ENCODE data around the gene CATSPER4. TPM values are rescaled to one million over a fixed set of nuclear protein-coding genes. Genes with fewer than 3 reads are reported as not detected.
"Not testable (repeated sequence)": the region's sequence is repeated elsewhere in the genome, so short reads cannot be mapped to it uniquely, and the experiment has no call there.

The CATSPER4 gene
- total RNA-seq, 1 donor from 2014 or later: not detected

DNA sequence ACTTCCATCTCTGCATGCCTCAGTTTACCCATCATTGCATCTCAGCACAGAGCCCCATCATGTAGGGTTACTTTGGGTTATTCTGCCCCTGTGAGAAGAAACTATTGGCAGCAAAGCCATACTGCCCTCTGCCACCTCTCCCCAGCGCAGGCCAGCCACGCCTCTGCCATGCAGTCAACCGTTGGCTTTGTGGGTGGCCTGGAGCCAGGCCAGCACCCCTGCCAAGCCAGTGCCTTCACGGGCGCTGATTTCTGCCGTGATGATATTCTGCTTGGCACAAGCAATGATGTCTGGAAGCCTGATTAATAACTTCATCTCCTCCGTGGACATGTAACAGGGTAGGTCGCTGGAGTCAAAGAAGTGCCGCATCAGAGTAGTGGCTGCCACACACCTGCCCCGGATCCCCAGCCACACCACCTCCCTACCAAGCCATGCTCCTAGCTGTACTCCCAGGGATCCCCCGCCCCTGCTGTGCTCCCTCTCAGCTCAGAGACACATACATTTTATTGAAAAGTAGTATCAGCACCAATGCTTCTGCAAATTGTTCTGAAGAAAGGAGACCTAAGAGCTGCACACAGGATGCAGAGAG lies 28.6 kb downstream of the CATSPER4 start:
- Mint-ChIP-seq H3K4me1 (ENCODE audit: low read depth) (no peaks in the 10 kb centered on the region), H3K27ac (no peak overlapping the region), H3K27me3 (ENCODE audit: insufficient read depth) (peaks cover 5% of the 10 kb centered on the region), H3K36me3 (ENCODE audit: low read depth) (no peaks in the 10 kb centered on the region), H3K4me3 (no peak overlapping the region), H3K9me3 (no peaks in the 10 kb centered on the region)
- intact Hi-C loops (cut with micrococcal nuclease): no loop called here
- DNase-seq (ENCODE audit: low spot score): no peak

DNA sequence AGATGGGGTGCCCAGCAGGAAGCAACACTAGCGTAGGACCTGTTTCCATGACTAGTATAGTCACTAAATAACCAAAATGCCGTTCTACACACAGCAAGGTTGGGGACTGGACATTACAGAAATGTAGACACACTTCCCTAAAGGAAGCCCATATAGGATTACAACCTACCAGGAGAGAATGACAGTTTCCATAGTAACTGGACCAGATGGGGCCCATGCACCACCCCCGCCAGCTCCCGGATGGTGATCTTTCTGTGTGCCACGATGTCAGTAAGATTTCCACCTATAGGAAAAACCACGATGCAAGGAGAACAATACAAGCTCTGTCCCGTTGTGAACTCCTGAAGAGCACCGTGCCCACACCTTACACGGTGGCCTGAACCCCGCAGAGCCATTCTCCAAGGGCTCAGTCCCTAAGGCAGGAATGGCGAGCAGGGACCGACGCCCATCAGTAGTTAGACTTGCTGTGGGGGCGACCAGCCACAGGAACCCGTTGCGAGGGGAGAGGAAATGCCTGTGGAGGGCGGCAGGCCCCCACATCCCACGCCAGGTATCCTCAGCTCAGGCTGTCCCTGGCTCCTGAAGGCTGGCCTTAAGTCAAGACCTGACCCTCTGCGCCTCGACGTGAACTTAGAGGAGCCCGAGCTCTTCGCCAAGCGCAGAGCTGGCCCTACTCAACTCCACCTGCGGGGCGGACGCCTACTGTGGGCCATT lies 30.0 kb downstream of the CATSPER4 start:
- Mint-ChIP-seq H3K4me3 (no peak overlapping the region), H3K27me3 (ENCODE audit: insufficient read depth) (peaks cover 7% of the 10 kb centered on the region)

DNA sequence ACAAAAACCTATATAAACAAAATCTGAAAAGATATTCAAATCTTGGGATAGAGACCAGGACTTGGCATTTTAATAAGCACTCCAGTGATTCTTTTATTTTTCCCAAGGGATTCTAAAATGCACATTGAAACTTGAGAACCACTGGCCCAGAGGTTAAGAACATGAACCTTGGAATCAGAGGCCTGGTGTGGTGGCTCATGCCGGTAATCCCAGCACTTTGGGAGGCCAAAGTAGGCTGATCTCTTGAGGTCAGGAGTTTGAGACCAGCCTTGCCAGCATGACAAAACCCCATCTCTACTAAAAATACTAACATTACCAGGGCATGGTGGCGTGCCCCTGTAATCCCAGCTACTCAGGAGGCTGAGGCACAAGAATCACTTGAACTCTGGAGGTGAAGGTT lies 30.7 kb downstream of the CATSPER4 start:
- H3K4me1 Mint-ChIP-seq (ENCODE audit: low read depth): peaks cover 7% of the 10 kb centered on the region
- no peak for DNase-seq (ENCODE audit: low spot score)
- intact Hi-C loops (cut with micrococcal nuclease): no loop called here
- no peaks in the 10 kb centered on the region for H3K9me3 Mint-ChIP-seq
- H3K4me3 Mint-ChIP-seq: no peak overlapping the region
- H3K27me3 Mint-ChIP-seq (ENCODE audit: insufficient read depth): peaks cover 13% of the 10 kb centered on the region
- H3K36me3 Mint-ChIP-seq (ENCODE audit: low read depth): no peaks in the 10 kb centered on the region
- H3K27ac Mint-ChIP-seq: no peak overlapping the region

More for the DNA sequence above, 30.0 kb downstream of the CATSPER4 start:
- Mint-ChIP-seq H3K9me3 (no peaks in the 10 kb centered on the region), H3K4me1 (ENCODE audit: low read depth) (no peaks in the 10 kb centered on the region), H3K36me3 (ENCODE audit: low read depth) (no peaks in the 10 kb centered on the region), H3K27ac (no peak overlapping the region)
- intact Hi-C loops (cut with micrococcal nuclease): no loop called here
- no peak for DNase-seq (ENCODE audit: low spot score)

DNA sequence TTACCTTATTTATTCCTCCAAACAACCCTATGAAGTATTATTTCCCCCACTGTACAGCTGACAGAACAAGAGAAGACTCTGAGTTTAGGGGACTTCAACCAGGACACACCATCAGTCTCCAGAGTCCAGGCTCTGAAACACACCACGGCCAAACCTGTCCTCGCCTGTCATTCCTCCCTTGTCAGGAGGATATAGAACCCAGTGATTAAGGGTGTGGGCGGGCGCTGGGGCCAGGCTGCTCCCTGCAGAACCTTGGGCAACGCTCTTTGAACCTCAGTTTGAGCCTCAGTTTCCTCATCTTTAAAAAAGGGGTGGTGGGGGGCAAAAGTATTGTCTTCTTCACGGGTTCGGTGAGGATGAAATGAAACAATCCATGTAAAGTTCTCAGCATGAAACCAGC lies 34.2 kb downstream of the CATSPER4 start:
- H3K9me3 Mint-ChIP-seq: no peaks in the 10 kb centered on the region
- no peaks in the 10 kb centered on the region for H3K36me3 Mint-ChIP-seq (ENCODE audit: low read depth)
- peaks cover 26% of the 10 kb centered on the region for H3K27me3 Mint-ChIP-seq (ENCODE audit: insufficient read depth)
- H3K27ac Mint-ChIP-seq: no peak overlapping the region
- intact Hi-C loops (cut with micrococcal nuclease): loop anchor here (1.0 kb wide), 1 partner anchor 10 kb away; the partner anchor contains the start of gene CEP85
- no peak overlapping the region for H3K4me3 Mint-ChIP-seq
- peaks cover 7% of the 10 kb centered on the region for H3K4me1 Mint-ChIP-seq (ENCODE audit: low read depth)
- no peak for DNase-seq (ENCODE audit: low spot score)

DNA sequence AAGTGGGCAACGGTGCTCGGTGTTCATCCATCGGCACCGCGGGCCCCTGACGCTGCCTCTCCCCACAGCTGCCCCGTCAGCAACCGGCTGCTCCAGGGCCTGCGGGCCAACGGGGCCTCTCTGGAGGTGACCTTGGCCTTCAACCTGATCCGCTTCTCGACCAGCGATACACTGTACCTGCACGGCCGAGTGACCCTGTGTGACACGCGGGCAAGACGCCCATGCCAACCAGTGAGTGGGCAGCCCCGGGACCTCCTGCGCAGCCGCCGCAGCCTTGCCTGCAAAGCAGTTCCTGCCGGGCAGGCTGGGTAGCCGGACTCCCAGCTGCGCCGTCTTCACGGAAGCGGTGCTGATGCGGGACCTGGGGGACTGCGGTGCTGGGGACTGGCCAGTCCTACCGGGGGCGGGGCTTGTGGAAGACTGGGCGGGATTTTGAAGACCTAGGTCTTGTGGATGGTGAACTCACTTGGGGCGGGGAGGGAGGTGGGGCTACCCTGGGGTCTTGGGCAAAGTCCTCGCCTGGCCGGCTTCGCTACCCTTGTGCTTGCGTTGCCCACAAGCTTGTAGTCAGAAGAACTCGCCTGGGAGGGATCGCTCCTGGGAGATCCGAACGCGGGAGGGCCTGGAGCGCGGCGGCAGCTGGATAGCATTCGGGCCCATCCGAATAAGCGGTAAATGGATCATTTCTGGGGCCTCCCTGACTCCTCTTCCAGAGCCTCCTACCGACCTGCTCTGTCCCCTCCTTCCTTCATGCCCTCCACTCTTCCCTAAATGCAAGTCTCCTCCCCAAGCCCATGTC lies 34.8 kb downstream of the CATSPER4 start:
- peak overlapping the region; percentile 1 for H3K27ac Mint-ChIP-seq
- peaks cover 26% of the 10 kb centered on the region for H3K27me3 Mint-ChIP-seq (ENCODE audit: insufficient read depth)
- peaks cover 7% of the 10 kb centered on the region for H3K4me1 Mint-ChIP-seq (ENCODE audit: low read depth)
- H3K36me3 Mint-ChIP-seq (ENCODE audit: low read depth): no peaks in the 10 kb centered on the region
- peak; percentile 28 for DNase-seq (ENCODE audit: low spot score)
- no peaks in the 10 kb centered on the region for H3K9me3 Mint-ChIP-seq
- intact Hi-C loops (cut with micrococcal nuclease): loop anchor here (1.0 kb wide), 1 partner anchor 9 kb away; the partner anchor contains the start of gene CEP85
- peak overlapping the region; percentile 61 for H3K4me3 Mint-ChIP-seq

DNA sequence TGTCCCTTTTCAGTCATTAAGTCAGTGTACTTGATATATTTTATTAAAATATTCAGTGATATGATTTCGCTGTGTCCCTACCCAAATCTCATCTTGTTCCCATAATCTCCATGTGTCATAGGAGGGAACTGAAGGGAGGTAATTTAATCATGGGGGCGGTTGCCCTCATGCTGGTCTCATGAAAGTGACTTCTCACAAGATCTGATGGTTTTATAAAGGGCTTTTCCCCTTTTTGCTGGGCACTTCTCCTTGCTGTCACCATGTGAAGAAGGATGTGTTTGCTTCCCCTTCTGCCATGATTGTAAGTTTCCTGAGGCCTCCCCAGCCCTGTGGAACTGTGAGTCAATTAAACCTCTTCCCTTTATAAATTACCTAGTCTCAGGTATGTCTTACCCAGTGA lies 40.3 kb downstream of the CATSPER4 start:
- not testable (repeated sequence) for DNase-seq (ENCODE audit: low spot score); H3K27ac Mint-ChIP-seq; H3K9me3 Mint-ChIP-seq; H3K36me3 Mint-ChIP-seq (ENCODE audit: low read depth); H3K4me3 Mint-ChIP-seq
- Mint-ChIP-seq H3K27me3 (ENCODE audit: insufficient read depth) (peaks cover 20% of the 10 kb centered on the region), H3K4me1 (ENCODE audit: low read depth) (peaks cover 24% of the 10 kb centered on the region)
- intact Hi-C loops (cut with micrococcal nuclease): loop anchor here (5.0 kb wide), 2 partner anchors 38 to 762 kb away; partner anchors contain the start of genes CATSPER4 and TRNP1

DNA sequence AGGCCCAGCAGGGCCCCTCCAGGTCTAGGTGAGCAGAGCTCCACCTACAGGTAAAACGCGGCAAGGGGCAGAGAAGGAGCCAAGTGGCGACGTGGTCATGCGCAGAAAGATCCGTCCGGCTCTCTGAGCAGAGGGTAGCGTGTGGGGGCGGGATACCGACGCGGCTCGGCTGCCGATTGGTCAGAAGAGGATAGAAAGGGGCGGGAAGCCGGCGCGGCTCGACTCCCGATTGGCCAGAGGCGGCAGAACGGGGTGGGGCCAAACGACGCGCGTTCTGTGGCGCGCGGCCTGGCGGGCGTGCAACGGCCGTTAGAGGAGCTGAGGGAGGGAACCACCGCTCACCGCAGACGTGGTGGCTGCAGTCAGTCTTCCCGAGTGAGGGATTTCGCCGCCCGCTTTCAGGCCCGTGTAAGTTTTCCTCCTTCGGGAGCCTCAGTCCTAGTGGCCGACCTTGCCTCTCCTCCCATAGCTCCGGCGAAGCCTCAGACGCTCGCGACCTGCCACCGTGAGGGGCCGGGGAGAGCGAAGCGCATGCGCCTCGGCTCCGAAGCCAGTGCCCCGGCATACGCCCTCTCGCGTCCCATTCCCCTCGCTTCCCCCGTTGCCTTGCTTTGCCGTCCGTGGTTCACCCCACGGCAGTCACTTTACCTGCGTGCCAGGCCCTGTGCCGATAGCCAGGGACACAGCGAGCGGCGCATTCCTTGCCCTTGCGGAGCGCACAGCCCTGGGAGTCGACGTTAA lies 43.7 kb downstream of the CATSPER4 start, which contains the start of gene CEP85:
TSS of gene CEP85 (plus strand) at position 298 of the 741 bp plus-strand sequence. CDS start 5,584 bp downstream, outside the sequence.
- intact Hi-C loops (cut with micrococcal nuclease): loop anchor here (1.0 to 5.0 kb wide), 13 partner anchors 9 to 758 kb away; partner anchors contain the start of genes CATSPER4, DHDDS, HMGN2 and PDIK1L
- Mint-ChIP-seq H3K27me3 (ENCODE audit: insufficient read depth) (peaks cover 4% of the 10 kb centered on the region), H3K36me3 (ENCODE audit: low read depth) (peaks cover 16% of the 10 kb centered on the region), H3K9me3 (no peaks in the 10 kb centered on the region), H3K4me3 (peak within 1 kb of the TSS; percentile 100), H3K4me1 (ENCODE audit: low read depth) (peaks cover 43% of the 10 kb centered on the region), H3K27ac (peak within 1 kb of the TSS; percentile 96)
- DNase-seq (ENCODE audit: low spot score): peak; percentile 98

DNA sequence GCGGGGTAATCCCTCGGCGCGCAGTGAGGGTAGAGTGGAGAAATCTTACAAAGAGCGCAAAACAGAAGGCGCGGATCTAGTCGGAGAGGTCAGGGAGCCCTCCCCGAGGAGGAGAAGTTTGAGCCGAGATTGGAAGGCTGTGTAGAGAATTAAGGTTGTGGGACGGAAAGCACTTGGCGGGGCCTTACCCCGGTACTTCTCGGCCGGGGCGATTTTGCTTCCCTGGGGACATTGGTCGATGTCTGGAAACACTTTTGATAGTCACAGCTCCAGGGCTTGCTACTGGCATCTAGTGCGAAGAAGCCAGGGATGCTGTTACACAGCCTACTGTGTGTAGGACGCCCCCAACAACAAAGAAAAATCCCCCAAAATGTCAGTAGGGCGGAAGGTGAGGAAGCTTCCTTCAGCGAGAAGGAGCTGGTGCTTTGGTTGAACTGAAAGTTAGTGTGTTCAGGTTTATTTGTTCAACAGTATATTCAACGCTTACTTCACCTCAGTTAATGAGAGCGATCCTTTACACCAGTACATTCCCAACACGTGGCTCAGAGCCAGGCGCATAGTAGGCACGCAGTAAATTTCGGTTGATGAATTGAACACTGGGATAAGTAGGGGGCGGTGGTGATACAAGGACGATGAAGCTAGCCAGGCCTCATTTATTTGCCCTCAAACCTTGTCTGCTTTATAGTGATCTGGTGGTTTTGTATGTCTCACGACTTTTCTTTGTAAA lies 44.4 kb downstream of the CATSPER4 start:
- Mint-ChIP-seq H3K4me3 (peak overlapping the region; percentile 100), H3K4me1 (ENCODE audit: low read depth) (peaks cover 43% of the 10 kb centered on the region), H3K27me3 (ENCODE audit: insufficient read depth) (peaks cover 4% of the 10 kb centered on the region), H3K36me3 (ENCODE audit: low read depth) (peaks cover 20% of the 10 kb centered on the region), H3K9me3 (no peaks in the 10 kb centered on the region), H3K27ac (peak overlapping the region; percentile 96)
- DNase-seq (ENCODE audit: low spot score): no peak
- intact Hi-C loops (cut with micrococcal nuclease): loop anchor here (1.0 to 5.0 kb wide), 13 partner anchors 10 to 757 kb away; partner anchors contain the start of genes CATSPER4, DHDDS, HMGN2 and PDIK1L

DNA sequence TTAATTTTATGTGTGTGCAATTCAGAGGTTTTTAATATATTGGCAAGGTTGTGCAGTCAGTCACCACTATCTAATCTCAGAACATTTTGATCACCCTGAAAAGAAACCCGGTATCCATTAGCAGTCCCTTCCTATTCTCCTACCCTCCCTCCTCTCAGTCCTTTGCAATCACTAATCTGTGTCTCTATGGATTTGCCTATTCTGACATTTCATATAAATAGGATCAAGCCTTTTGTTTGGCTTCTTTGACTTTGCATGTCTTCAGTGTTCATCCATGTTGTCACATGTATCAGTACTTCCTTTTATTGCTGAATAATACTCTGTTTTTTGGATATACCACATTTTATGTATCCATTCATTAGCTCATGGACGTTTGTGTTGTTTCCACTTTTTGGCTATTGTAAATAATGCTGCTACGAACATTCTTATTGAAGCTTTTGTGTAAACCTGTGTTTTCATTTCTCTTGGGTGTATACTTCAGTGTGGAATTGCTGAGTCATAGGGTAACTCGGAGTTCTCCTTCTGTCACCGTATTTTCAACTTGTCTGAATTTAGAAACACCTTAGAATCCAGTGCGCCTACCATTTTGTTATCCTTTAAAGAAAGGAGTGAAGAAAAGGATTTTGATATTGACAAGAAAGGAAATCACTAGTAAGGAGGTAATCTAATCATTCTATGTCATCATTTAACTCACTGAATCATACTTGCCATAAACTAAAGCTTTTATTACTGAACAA lies 47.0 kb downstream of the CATSPER4 start:
- Mint-ChIP-seq H3K27me3 (ENCODE audit: insufficient read depth) (peaks cover 1% of the 10 kb centered on the region), H3K4me1 (ENCODE audit: low read depth) (peaks cover 43% of the 10 kb centered on the region), H3K27ac (peak overlapping the region; percentile 55), H3K36me3 (ENCODE audit: low read depth) (peaks cover 24% of the 10 kb centered on the region), H3K4me3 (peak overlapping the region; percentile 16), H3K9me3 (no peaks in the 10 kb centered on the region)
- intact Hi-C loops (cut with micrococcal nuclease): no loop called here
- no peak for DNase-seq (ENCODE audit: low spot score)

DNA sequence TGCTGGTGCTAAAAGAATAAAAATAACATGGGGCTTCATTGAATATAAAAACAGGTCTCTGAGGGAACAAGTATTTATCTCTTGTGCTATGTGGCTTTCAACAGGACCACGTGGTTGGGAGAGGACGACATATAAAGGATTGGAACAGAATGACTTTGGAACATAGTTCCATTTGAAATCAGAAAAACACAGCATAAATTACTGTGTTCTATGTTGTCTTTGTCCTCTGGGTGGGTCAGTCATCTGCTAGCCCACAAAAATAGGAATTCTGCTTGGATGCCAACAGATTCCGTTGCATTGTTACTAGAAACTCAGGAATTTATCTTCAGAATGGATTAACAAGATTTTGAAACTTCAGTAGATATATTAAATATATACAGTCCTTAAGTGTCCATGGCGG lies 49.5 kb downstream of the CATSPER4 start:
- H3K4me3 Mint-ChIP-seq: no peak overlapping the region
- peaks cover 29% of the 10 kb centered on the region for H3K36me3 Mint-ChIP-seq (ENCODE audit: low read depth)
- intact Hi-C loops (cut with micrococcal nuclease): no loop called here
- peaks cover 35% of the 10 kb centered on the region for H3K4me1 Mint-ChIP-seq (ENCODE audit: low read depth)
- H3K9me3 Mint-ChIP-seq: no peaks in the 10 kb centered on the region
- DNase-seq (ENCODE audit: low spot score): no peak
- H3K27me3 Mint-ChIP-seq (ENCODE audit: insufficient read depth): no peaks in the 10 kb centered on the region
- no peak overlapping the region for H3K27ac Mint-ChIP-seq

Measured in activated T-helper 1 cell treated with anti-CD3 and anti-CD28 coated beads, Interleukin-12 subunit alpha, Interleukin-12 subunit beta, Interleukin-2, Interleukin-4 antibody, amounts not matched to agents 30 ng/mL and 10 ng/mL and 1 ng/mL, durations not matched to agents 14 hours and 24 hours and 36 hours (primary cell).